ENCODE results near the gene ZNF772. TPM values are rescaled to one million over a fixed set of nuclear protein-coding genes. Genes with fewer than 3 reads are reported as not detected.
"Not testable (repeated sequence)": the region's sequence is repeated elsewhere in the genome, so short reads cannot be mapped to it uniquely, and the experiment has no call there.

The ZNF772 gene
- total and polyA plus RNA-seq, 2 of the 8 experiments (the other 6 are each of a cell fraction or from before 2014, with no cell fraction given) = 4.0 to 15.2 TPM

DNA sequence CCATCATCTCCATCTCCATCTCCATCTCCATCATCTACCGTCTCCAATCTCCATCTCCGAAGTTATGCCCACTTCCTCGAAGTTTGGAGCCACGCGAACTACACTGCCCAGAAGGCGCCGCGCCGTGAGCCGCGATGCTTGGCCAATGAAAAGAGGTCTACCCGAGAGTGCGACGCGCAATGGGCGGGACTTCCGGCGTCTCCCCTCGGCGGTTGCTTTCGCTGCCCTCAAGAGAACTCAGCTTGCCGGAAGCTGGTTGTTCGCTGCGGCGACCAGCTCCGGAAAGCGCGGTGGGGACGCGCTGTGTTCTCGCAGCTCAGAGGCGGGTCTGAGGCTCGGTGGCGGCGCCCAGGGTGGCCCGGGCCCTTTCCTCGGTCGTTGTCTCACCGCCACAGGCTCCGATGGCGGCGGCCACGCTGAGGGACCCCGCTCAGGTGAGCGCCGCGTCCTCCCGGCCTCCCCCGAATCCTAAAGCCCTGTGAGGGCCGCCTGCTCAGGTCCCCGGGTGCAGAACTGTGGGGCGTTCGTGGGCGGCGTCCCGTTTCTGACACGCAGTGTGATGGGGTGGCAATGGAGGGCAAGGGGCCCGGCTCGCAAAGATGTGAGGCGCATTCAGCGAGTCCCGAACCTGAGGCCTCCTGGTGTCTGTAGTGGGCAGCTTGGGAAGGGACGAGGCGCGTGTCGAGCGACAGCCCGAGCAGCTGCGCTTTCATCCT is 22.5 kb upstream of the ZNF772 start, which contains the start of gene ZNF773:
ZNF773 (plus strand) TSS at position 259 of the 716 bp plus-strand sequence; CDS start at position 402, 143 bp downstream.
- H3K9me3 ChIP-seq (ENCODE audit: insufficient read depth in 2 of 2, low read depth in 1 of 2, low read length in 1 of 2); H3K36me3 ChIP-seq (ENCODE audit: control insufficient read depth in 2 of 4, insufficient read depth in 4 of 4, low read length in 3 of 4); H2BK15ac ChIP-seq (ENCODE audit: low read length); H2BK20ac ChIP-seq (ENCODE audit: low read length); H3K23me2 ChIP-seq (ENCODE audit: low read depth, low read length); CTCF ChIA-PET (ENCODE audit: partially characterized antibody); H3K56ac ChIP-seq (replicated peaks; ENCODE audit: insufficient read length, low read depth, low read length); H3K79me1 ChIP-seq (ENCODE audit: low read depth, low read length); H4K20me1 ChIP-seq (replicated peaks in 1 of 2; ENCODE audit: control insufficient read depth in 1 of 2, insufficient read depth in 2 of 2, low read length in 2 of 2); H3K27me3 ChIP-seq (replicated peaks in 1 of 4; ENCODE audit: control insufficient read depth in 3 of 4, extremely low read depth in 1 of 4, insufficient read depth in 3 of 4, low read length in 3 of 4); H2BK5ac ChIP-seq (ENCODE audit: low read depth, low read length); H3K4ac ChIP-seq (replicated peaks; ENCODE audit: insufficient read length, low read depth, low read length); H4K5ac ChIP-seq (ENCODE audit: insufficient read length, low read depth, low read length); H2BK12ac ChIP-seq (ENCODE audit: low read depth, low read length); H2AK5ac ChIP-seq (ENCODE audit: low read depth, low read length); H3K18ac ChIP-seq (ENCODE audit: extremely low read depth, low read length); H4K91ac ChIP-seq (replicated peaks; ENCODE audit: insufficient read length, low read length); H3K4me1 ChIP-seq (replicated peaks in 1 of 4; ENCODE audit: control insufficient read depth in 3 of 4, insufficient read depth in 4 of 4, low read length in 3 of 4); H3K14ac ChIP-seq (ENCODE audit: insufficient read length); H2BK120ac ChIP-seq (replicated peaks; ENCODE audit: low read depth, low read length); H3K27ac ChIP-seq (ENCODE audit: low read depth, low read length); H3K23ac ChIP-seq (ENCODE audit: insufficient read length): not testable (repeated sequence)
- H3K9ac ChIP-seq (replicated peaks in 1 of 4; ENCODE audit: extremely low read depth in 1 of 4, low read depth in 3 of 4, low read length in 3 of 4) = peak within 1 kb of the TSS; percentile 60 to 74 (median 66); a peak in 6 of 7 replicates
- peak; percentile 62 for FAIRE-seq
- H3K4me3 ChIP-seq (ENCODE audit: extremely low read depth in 1 of 4, insufficient read depth in 2 of 4, low read depth in 3 of 4, low read length in 4 of 4) = peak within 1 kb of the TSS; percentile 55 to 85 (median 69)
- TF ChIP-seq GABPA (IDR thresholded peaks at IDR 0.05; ENCODE audit: borderline replicate concordance, insufficient read depth, low read length) (peak; percentile 97), PHF8 (conservative IDR thresholded peaks at IDR 0.05; ENCODE audit: low read depth, low read length) (peak; percentile 83), TAF1 (IDR thresholded peaks at IDR 0.05; ENCODE audit: low read depth, low read length) (peak; percentile 84), KDM4A (IDR thresholded peaks at IDR 0.05; ENCODE audit: low read depth, low read length, severe bottlenecking) (peak; percentile 48), POLR2A (IDR thresholded peaks at IDR 0.05; ENCODE audit: control extremely low read depth in 1 of 2, low read depth in 2 of 2, low read length in 2 of 2) (peak; percentile 73 to 84), TBP (IDR thresholded peaks at IDR 0.05; ENCODE audit: low read depth, low read length) (peak; percentile 87), SIX5 (IDR thresholded peaks at IDR 0.05; ENCODE audit: low read depth, low read length) (peak; percentile 84), POLR2AphosphoS5 (IDR thresholded peaks at IDR 0.05; ENCODE audit: low read depth, low read length) (peak; percentile 82), CREB1 (IDR thresholded peaks at IDR 0.05) (peak; percentile 90), CHD2 (IDR thresholded peaks at IDR 0.05; ENCODE audit: low read length) (peak; percentile 76), SP2 (IDR thresholded peaks at IDR 0.05; ENCODE audit: low read length) (peak; percentile 44; the same call in 1 of the 2 replicates), SP1 (IDR thresholded peaks at IDR 0.05; ENCODE audit: low read depth, low read length) (peak; percentile 86)
- TF ChIP-seq, protein P1, sequence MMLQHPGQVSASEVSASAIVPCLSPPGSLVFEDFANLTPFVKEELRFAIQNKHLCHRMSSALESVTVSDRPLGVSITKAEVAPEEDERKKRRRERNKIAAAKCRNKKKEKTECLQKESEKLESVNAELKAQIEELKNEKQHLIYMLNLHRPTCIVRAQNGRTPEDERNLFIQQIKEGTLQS (IDR thresholded peaks at IDR 0.05; ENCODE audit: insufficient read depth, low read depth, low read length) = 0 out of 2 replicates have a peak, but pooled peaks have one; percentile 2
- H3K4me2 ChIP-seq (ENCODE audit: insufficient read depth in 1 of 2, low read depth in 2 of 2, low read length in 2 of 2) = peak within 1 kb of the TSS; percentile 60 to 70
- POLR2A ChIA-PET (ENCODE audit: partially characterized antibody) = interaction anchor here (0.8 to 1.0 kb wide), 2 partner anchors 12 to 59 kb away, joined by 3 read pairs; partner anchors contain the start of gene ZNF419
- peak within 1 kb of the TSS; percentile 75; the same call in 1 of the 2 replicates for H4K8ac ChIP-seq (ENCODE audit: extremely low read depth, insufficient read depth, low read length)
- H3K79me2 ChIP-seq (ENCODE audit: control insufficient read depth in 1 of 2, insufficient read depth in 2 of 2, low read length in 2 of 2) = peaks cover 3 to 23% of the 10 kb centered on the region in 2 experiments; a peak in 3 of 4 replicates
- 0 out of 2 replicates have a peak within 1 kb of the TSS, but pooled peaks have one; percentile 77 for H2AFZ ChIP-seq (ENCODE audit: low read length)
- peak; percentile 79 to 95 for DNase-seq (ENCODE audit: low read depth in 1 of 2, low spot score in 2 of 2)
- 4 to 100% methylated on average over 2 to 41 of the region's 69 CpGs for WGBS, 2 experiments (ENCODE audit: extremely low coverage in 1 of 2, insufficient coverage in 1 of 2, insufficient read length in 1 of 2, insufficient replicate concordance in 2 of 2, low coverage in 1 of 2, low lambda C conversion rate in 2 of 2, missing lambda C conversion rate in 1 of 2)

Measured in H1 (cell line).